ENCODE measurements around the gene TTI1.

Gene TTI1

GRCh38 chr20:38060536-38060935 is 27.3 kb upstream of the TTI1 start:
- TF ChIP-seq CTCF (IDR thresholded peaks at IDR 0.05): no peak
- no peaks in the 10 kb centered on the region for H3K9me3 ChIP-seq
- no peak overlapping the region for H3K27ac ChIP-seq
- no peak overlapping the region for H3K4me3 ChIP-seq
- no peaks in the 10 kb centered on the region for H3K27me3 ChIP-seq
- H3K4me1 ChIP-seq: peaks cover 0 to 7% (median under 1%) of the 10 kb centered on the region in 4 donors
- H3K36me3 ChIP-seq: peaks cover 34 to 78% (median 36%) of the 10 kb centered on the region in 3 donors
- no peak for DNase-seq
- intact Hi-C loops (cut with DNase I; ENCODE audit: low total_unique reads): no loop called here

GRCh38 chr20:38059832-38060231 is 26.6 kb upstream of the TTI1 start:
- H3K9me3 ChIP-seq: no peaks in the 10 kb centered on the region
- H3K27me3 ChIP-seq: no peaks in the 10 kb centered on the region
- TF ChIP-seq CTCF (IDR thresholded peaks at IDR 0.05): no peak
- peaks cover 0 to 4% (median 0%) of the 10 kb centered on the region in 4 donors for H3K4me1 ChIP-seq
- H3K4me3 ChIP-seq: no peak overlapping the region
- no peak overlapping the region for H3K27ac ChIP-seq
- DNase-seq: no peak
- peaks cover 34 to 81% (median 36%) of the 10 kb centered on the region in 3 donors for H3K36me3 ChIP-seq
- intact Hi-C loops (cut with DNase I; ENCODE audit: low total_unique reads): loop anchor here (2.0 kb wide), 1 partner anchor 163 kb away; no protein-coding TSS in a partner anchor

GRCh38 chr20:38057351-38057972 is 24.2 kb upstream of the TTI1 start:
- peak; percentile 86 to 93 for TF ChIP-seq CTCF (IDR thresholded peaks at IDR 0.05)
- Histone ChIP-seq H3K9me3 (no peaks in the 10 kb centered on the region), H3K27ac (no peak overlapping the region), H3K27me3 (no peaks in the 10 kb centered on the region), H3K4me3 (no peak overlapping the region), H3K4me1 (no peaks in the 10 kb centered on the region), H3K36me3 (peaks cover 30 to 58% (median 31%) of the 10 kb centered on the region in 3 donors)
- intact Hi-C loops (cut with DNase I; ENCODE audit: low total_unique reads): no loop called here
- DNase-seq: peak; percentile 89 to 90

GRCh38 chr20:38055848-38056247 is 22.6 kb upstream of the TTI1 start:
- H3K9me3 ChIP-seq: no peaks in the 10 kb centered on the region
- intact Hi-C loops (cut with DNase I; ENCODE audit: low total_unique reads): no loop called here
- no peaks in the 10 kb centered on the region for H3K4me1 ChIP-seq
- peaks cover 31 to 53% (median 33%) of the 10 kb centered on the region in 3 donors for H3K36me3 ChIP-seq
- no peak for TF ChIP-seq CTCF (IDR thresholded peaks at IDR 0.05)
- no peak overlapping the region for H3K4me3 ChIP-seq
- DNase-seq: no peak
- no peak overlapping the region for H3K27ac ChIP-seq
- no peaks in the 10 kb centered on the region for H3K27me3 ChIP-seq

- no peak for TF ChIP-seq CTCF (IDR thresholded peaks at IDR 0.05)
- H3K36me3 ChIP-seq: peaks cover 27 to 53% (median 32%) of the 10 kb centered on the region in 3 donors
Observed at GRCh38 chr20:38055294-38055693, 22.0 kb upstream of the TTI1 start.

More at GRCh38 chr20:38055294-38055693, 22.0 kb upstream of the TTI1 start:
- Histone ChIP-seq H3K4me3 (no peak overlapping the region), H3K27ac (no peak overlapping the region), H3K4me1 (peaks cover 0 to 2% (median 0%) of the 10 kb centered on the region in 4 donors), H3K9me3 (no peaks in the 10 kb centered on the region), H3K27me3 (no peaks in the 10 kb centered on the region)
- no peak for DNase-seq
- intact Hi-C loops (cut with DNase I; ENCODE audit: low total_unique reads): no loop called here

Measured in tibial artery (tissue), 4 donors.